HepG2 (cell line): ENCODE measurements around the gene SLC9B2. TPM values are rescaled to one million over a fixed set of nuclear protein-coding genes. Genes with fewer than 3 reads are reported as not detected.
A peak's percentile ranks its signal among the peaks of the same experiment; 100 is the strongest.

Source experiments
- CEBPB ChIP-seq: IDR thresholded peaks from 2 replicates; pipeline ENCODE4 v1.6.1; 2011; ENCODE audit warnings: low read depth, low read length, improper control_type of control experiment, borderline replicate concordance
- DZIP1 ChIP-seq: sonication (generic); formaldehyde crosslinking; IDR thresholded peaks from 2 replicates; pipeline ENCODE4 v1.5.0; 2020; ENCODE audit warnings: mild to moderate bottlenecking, missing genetic modification reagents
- FUBP1 ChIP-seq: sonication (generic); formaldehyde crosslinking; IDR thresholded peaks from 2 replicates; pipeline ENCODE4 v1.5.1; 2020; ENCODE audit warnings: missing genetic modification reagents, mild to moderate bottlenecking, borderline replicate concordance
- GMEB1 ChIP-seq: sonication (generic); formaldehyde crosslinking; IDR thresholded peaks from 2 replicates; pipeline ENCODE4 v1.5.1; 2020; ENCODE audit warnings: missing genetic modification reagents, mild to moderate bottlenecking, borderline replicate concordance
- HMG20A ChIP-seq: IDR thresholded peaks from 2 replicates; pipeline ENCODE4 v1.6.1; 2016; ENCODE audit warnings: borderline replicate concordance
- HOXA7 ChIP-seq: sonication (generic); formaldehyde crosslinking; IDR thresholded peaks from 2 replicates; pipeline ENCODE4 v1.8.1; 2022; ENCODE audit warnings: mild to moderate bottlenecking, missing genetic modification reagents, moderate library complexity
- MED13 ChIP-seq: sonication (generic); formaldehyde crosslinking; IDR thresholded peaks from 2 replicates; pipeline ENCODE4 v1.5.0; 2020; ENCODE audit warnings: missing genetic modification reagents
- RNF219 ChIP-seq: sonication (generic); formaldehyde crosslinking; IDR thresholded peaks from 2 replicates; pipeline ENCODE4 v1.5.0; 2020; ENCODE audit warnings: mild to moderate bottlenecking, missing genetic modification reagents
- SCMH1 ChIP-seq: sonication (generic); formaldehyde crosslinking; IDR thresholded peaks from 2 replicates; pipeline ENCODE4 v1.9.0; 2021; ENCODE audit warnings: missing genetic modification reagents, mild to moderate bottlenecking, borderline replicate concordance
- ZBTB20 ChIP-seq: sonication (generic); formaldehyde crosslinking; IDR thresholded peaks from 2 replicates; pipeline ENCODE4 v1.8.1; 2023; ENCODE audit warnings: missing genetic modification reagents, low read depth, mild to moderate bottlenecking, borderline replicate concordance
- ZBTB7B ChIP-seq: sonication (generic); formaldehyde crosslinking; IDR thresholded peaks from 2 replicates; pipeline ENCODE4 v1.4.0; 2020; ENCODE audit warnings: missing genetic modification reagents
- ZNF317 ChIP-seq: sonication (generic); formaldehyde crosslinking; IDR thresholded peaks from 2 replicates; pipeline ENCODE4 v1.5.0; 2020; ENCODE audit warnings: mild to moderate bottlenecking, missing genetic modification reagents
- ZNF503 ChIP-seq: sonication (generic); formaldehyde crosslinking; IDR thresholded peaks from 2 replicates; pipeline ENCODE4 v1.4.0; 2020; ENCODE audit warnings: missing genetic modification reagents
- ZNF563 ChIP-seq: sonication (generic); formaldehyde crosslinking; IDR thresholded peaks from 2 replicates; pipeline ENCODE4 v1.8.0; 2022; ENCODE audit warnings: mild to moderate bottlenecking, moderate library complexity, missing genetic modification reagents
- ZNF589 ChIP-seq: sonication (generic); formaldehyde crosslinking; conservative IDR thresholded peaks from 2 replicates; pipeline ENCODE4 v1.8.0; 2022; ENCODE audit warnings: mild to moderate bottlenecking, moderate library complexity, missing genetic modification reagents
- ZNF761 ChIP-seq: sonication (generic); formaldehyde crosslinking; conservative IDR thresholded peaks from 2 replicates; pipeline ENCODE4 v1.4.0; 2020; ENCODE audit warnings: mild to moderate bottlenecking, missing genetic modification reagents
- ZSCAN22 ChIP-seq: sonication (generic); formaldehyde crosslinking; IDR thresholded peaks from 2 replicates; pipeline ENCODE4 v1.4.0; 2020; ENCODE audit warnings: mild to moderate bottlenecking, missing genetic modification reagents
- polyA plus RNA-seq, 8 experiments: library from polyadenylated mRNA; depleted of rRNA in 3 of 8; stranded (reverse) in 7 of 8; unstranded in 1 of 8; fragments of >200 nt; fragmentation: Illumina TruSeq in 4 of 8; extraction: Trizol in 4 of 8; gene quantifications; 2 replicates each; pipeline versions ENCODE4 v1.2.1 to v1.2.3, GENCODE V29; 2011 to 2016; ENCODE audit warnings: low read depth in 4 of 8, missing spikeins in 1 of 8, mixed read lengths in 1 of 8; ENCODE audit not compliant: insufficient read depth in 1 of 8
- total RNA-seq, 5 experiments: library from RNA; depleted of rRNA; stranded (reverse); fragments of >200 nt; fragmentation: Illumina TruSeq; extraction: Trizol; gene quantifications; 2 replicates each; pipeline ENCODE4 v1.2.3, GENCODE V29; 2016; ENCODE audit warnings: low read depth in 1 of 5

SLC9B2 gene
- total and polyA plus RNA-seq, 2 of the 13 experiments (the other 11 are each of a cell fraction or from before 2014, with no cell fraction given) = 23.5 to 38.5 TPM

- TF ChIP-seq HMG20A (CRISPR knock-in tag) = no peak
- TF ChIP-seq ZNF563 = peak; percentile 91
- no peak for TF ChIP-seq SCMH1 (CRISPR knock-in tag)
- peak; percentile 96 for TF ChIP-seq CEBPB
- no peak for TF ChIP-seq FUBP1 (CRISPR knock-in tag)
- 0 out of 2 replicates have a peak, but pooled peaks have one; percentile 19 for TF ChIP-seq ZSCAN22 (CRISPR knock-in tag)
- TF ChIP-seq ZNF317 (CRISPR knock-in tag) = peak; percentile 57
- TF ChIP-seq ZNF503 (CRISPR knock-in tag) = 0 out of 2 replicates have a peak, but pooled peaks have one; percentile 15
- TF ChIP-seq MED13 (CRISPR knock-in tag) = no peak
- TF ChIP-seq ZBTB20 (CRISPR knock-in tag) = peak; percentile 87; the same call in 1 of the 2 replicates
- TF ChIP-seq GMEB1 = peak; percentile 69; the same call in 1 of the 2 replicates
- TF ChIP-seq ZNF761 (CRISPR knock-in tag) = no peak
- peak; percentile 48; the same call in 1 of the 2 replicates for TF ChIP-seq ZBTB7B (CRISPR knock-in tag)
- TF ChIP-seq HOXA7 = no peak
- peak; percentile 39; the same call in 1 of the 2 replicates for TF ChIP-seq ZNF589 (CRISPR knock-in tag)
- TF ChIP-seq RNF219 (CRISPR knock-in tag) = no peak
- no peak for TF ChIP-seq DZIP1 (CRISPR knock-in tag)
Observed at GRCh38 chr4:103019308-103020124, 57.0 kb downstream of the SLC9B2 start, which contains the start of gene SLC9B1 (continued).
